Ishikawa (cell line): ENCODE measurements around the gene RNF6.

ENCODE experiments used
- CEBPB ChIP-seq: IDR thresholded peaks from 2 replicates; pipeline ENCODE4 v1.6.1; 2012
- CREB1 ChIP-seq: IDR thresholded peaks from 2 replicates; pipeline ENCODE4 v1.6.1; 2012; ENCODE audit warnings: low read depth
- EGR1 ChIP-seq: IDR thresholded peaks from 2 replicates; pipeline ENCODE4 v1.6.1; 2012
- EP300 ChIP-seq: IDR thresholded peaks from 2 replicates; pipeline ENCODE4 v1.6.1; 2012; ENCODE audit warnings: borderline replicate concordance
- FOXM1 ChIP-seq: IDR thresholded peaks from 2 replicates; pipeline ENCODE4 v1.6.1; 2012; ENCODE audit warnings: low read depth, borderline replicate concordance
- MAX ChIP-seq: IDR thresholded peaks from 2 replicates; pipeline ENCODE4 v1.6.1; 2012
- NFIC ChIP-seq: IDR thresholded peaks from 2 replicates; pipeline ENCODE4 v1.6.1; 2012
- RAD21 ChIP-seq: IDR thresholded peaks from 2 replicates; pipeline ENCODE4 v1.6.1; 2012; ENCODE audit warnings: low read depth
- TAF1 ChIP-seq: IDR thresholded peaks from 2 replicates; pipeline ENCODE4 v1.6.1; 2012; ENCODE audit warnings: low read depth, mild to moderate bottlenecking
- TCF12 ChIP-seq: IDR thresholded peaks from 2 replicates; pipeline ENCODE4 v1.6.1; 2012; ENCODE audit warnings: low read depth
- TEAD4 ChIP-seq: IDR thresholded peaks from 2 replicates; pipeline ENCODE4 v1.6.1; 2012
- YY1 ChIP-seq: IDR thresholded peaks from 2 replicates; pipeline ENCODE4 v1.6.1; 2012; ENCODE audit warnings: low read depth
- ZBTB7A ChIP-seq: IDR thresholded peaks from 2 replicates; pipeline ENCODE4 v1.6.1; 2012; ENCODE audit warnings: low read depth
- TF ChIP-seq, protein P1 (sequence below): IDR thresholded peaks from 2 replicates; pipeline ENCODE4 v1.6.1; 2012; ENCODE audit warnings: low read depth, mild to moderate bottlenecking

DNA sequence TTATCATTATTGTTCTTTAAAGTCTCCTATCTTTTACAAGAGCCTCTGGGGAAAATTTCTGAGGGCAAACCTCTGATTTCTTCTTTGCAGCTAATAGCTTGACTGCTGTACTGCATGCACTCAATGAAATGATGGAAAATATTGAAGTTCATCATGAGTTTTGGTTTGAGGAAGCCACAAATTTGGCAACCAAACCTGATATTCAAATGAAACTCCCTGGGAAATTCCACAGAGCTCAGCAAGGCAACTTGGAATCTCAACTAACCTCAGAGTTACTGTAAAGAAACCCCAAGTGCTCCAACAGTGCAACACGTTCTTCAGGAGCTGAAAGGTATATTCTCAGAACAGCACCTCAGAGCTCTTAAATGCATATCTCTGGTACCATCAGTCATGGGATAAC, 14.2 kb upstream of the RNF6 start:
- no peak for TF ChIP-seq MAX
- no peak for TF ChIP-seq YY1
- TF ChIP-seq, protein P1, sequence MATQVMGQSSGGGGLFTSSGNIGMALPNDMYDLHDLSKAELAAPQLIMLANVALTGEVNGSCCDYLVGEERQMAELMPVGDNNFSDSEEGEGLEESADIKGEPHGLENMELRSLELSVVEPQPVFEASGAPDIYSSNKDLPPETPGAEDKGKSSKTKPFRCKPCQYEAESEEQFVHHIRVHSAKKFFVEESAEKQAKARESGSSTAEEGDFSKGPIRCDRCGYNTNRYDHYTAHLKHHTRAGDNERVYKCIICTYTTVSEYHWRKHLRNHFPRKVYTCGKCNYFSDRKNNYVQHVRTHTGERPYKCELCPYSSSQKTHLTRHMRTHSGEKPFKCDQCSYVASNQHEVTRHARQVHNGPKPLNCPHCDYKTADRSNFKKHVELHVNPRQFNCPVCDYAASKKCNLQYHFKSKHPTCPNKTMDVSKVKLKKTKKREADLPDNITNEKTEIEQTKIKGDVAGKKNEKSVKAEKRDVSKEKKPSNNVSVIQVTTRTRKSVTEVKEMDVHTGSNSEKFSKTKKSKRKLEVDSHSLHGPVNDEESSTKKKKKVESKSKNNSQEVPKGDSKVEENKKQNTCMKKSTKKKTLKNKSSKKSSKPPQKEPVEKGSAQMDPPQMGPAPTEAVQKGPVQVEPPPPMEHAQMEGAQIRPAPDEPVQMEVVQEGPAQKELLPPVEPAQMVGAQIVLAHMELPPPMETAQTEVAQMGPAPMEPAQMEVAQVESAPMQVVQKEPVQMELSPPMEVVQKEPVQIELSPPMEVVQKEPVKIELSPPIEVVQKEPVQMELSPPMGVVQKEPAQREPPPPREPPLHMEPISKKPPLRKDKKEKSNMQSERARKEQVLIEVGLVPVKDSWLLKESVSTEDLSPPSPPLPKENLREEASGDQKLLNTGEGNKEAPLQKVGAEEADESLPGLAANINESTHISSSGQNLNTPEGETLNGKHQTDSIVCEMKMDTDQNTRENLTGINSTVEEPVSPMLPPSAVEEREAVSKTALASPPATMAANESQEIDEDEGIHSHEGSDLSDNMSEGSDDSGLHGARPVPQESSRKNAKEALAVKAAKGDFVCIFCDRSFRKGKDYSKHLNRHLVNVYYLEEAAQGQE, result no peak
- TF ChIP-seq TAF1, result no peak
- no peak for TF ChIP-seq EP300
- TF ChIP-seq FOXM1, result no peak
- TF ChIP-seq CEBPB, result no peak
- TF ChIP-seq EGR1, result no peak
- no peak for TF ChIP-seq CREB1
- no peak for TF ChIP-seq TEAD4
- no peak for TF ChIP-seq ZBTB7A
- TF ChIP-seq NFIC, result no peak
- TF ChIP-seq RAD21, result no peak
- TF ChIP-seq TCF12, result no peak
